LNCaP clone FGC (cell line): ENCODE measurements around the gene FOXRED2.

ENCODE experiments used
- DNase-seq: peaks from one replicate; pipeline ENCODE4 v3.0.0-alpha.2; 2011; ENCODE audit warnings: low read depth
- H3K4me3 ChIP-seq: 2 replicates; pipeline ENCODE4 v1.5.1; 2011; ENCODE audit warnings: mild to moderate bottlenecking, low read depth, low read length, control low read depth
- CTCF ChIP-seq: IDR thresholded peaks from 2 replicates; pipeline ENCODE4 v1.5.1; 2012; ENCODE audit warnings: mild to moderate bottlenecking; ENCODE audit not compliant: control insufficient read depth, insufficient read depth; ENCODE audit errors: extremely low read depth

Gene FOXRED2

GRCh38 chr22:36546932-36547331, 40.1 kb upstream of the FOXRED2 start:
- DNase-seq, result no peak
- no peak overlapping the region for H3K4me3 ChIP-seq
- no peak for TF ChIP-seq CTCF

- DNase-seq, result no peak
- H3K4me3 ChIP-seq, result no peak overlapping the region
- peak; percentile 77 for TF ChIP-seq CTCF
These were observed 39.4 kb upstream of the FOXRED2 start for GRCh38 chr22:36546092-36546804.

- H3K4me3 ChIP-seq, result no peak overlapping the region
- DNase-seq, result no peak
- TF ChIP-seq CTCF, result no peak
These were observed 37.3 kb upstream of the FOXRED2 start for GRCh38 chr22:36544107-36544620.

- no peak for TF ChIP-seq CTCF
- H3K4me3 ChIP-seq, result no peak overlapping the region
- DNase-seq, result no peak
These were observed 35.1 kb upstream of the FOXRED2 start for GRCh38 chr22:36541831-36542411.

- TF ChIP-seq CTCF, result no peak
- DNase-seq, result no peak
- no peak overlapping the region for H3K4me3 ChIP-seq
These were observed 34.2 kb upstream of the FOXRED2 start for GRCh38 chr22:36540867-36541642.

- TF ChIP-seq CTCF, result no peak
- no peak for DNase-seq
- H3K4me3 ChIP-seq, result no peak overlapping the region
These were observed 31.7 kb upstream of the FOXRED2 start for GRCh38 chr22:36538529-36538928.
